ENCODE data around the gene SLC7A6.
A peak's percentile ranks its signal among the peaks of the same experiment; 100 is the strongest.
"Not testable (repeated sequence)": the region's sequence is repeated elsewhere in the genome, so short reads cannot be mapped to it uniquely, and the experiment has no call there.

SLC7A6 gene

GRCh38 chr16:68286153-68287074 lies 22.1 kb downstream of the SLC7A6 start:
- H3F3A ChIP-seq (ENCODE audit: low read depth): peaks cover 19% of the 10 kb centered on the region
- H3K4me1 ChIP-seq (ENCODE audit: insufficient read depth, low read length, poor library complexity, severe bottlenecking): peaks cover 78% of the 10 kb centered on the region
- H3K36me3 ChIP-seq (ENCODE audit: insufficient read depth, low read length): peaks cover 17% of the 10 kb centered on the region; the same call in 1 of the 2 replicates
- H3K9me3 ChIP-seq (ENCODE audit: insufficient read depth, low read depth, low read length): no peaks in the 10 kb centered on the region
- no peaks in the 10 kb centered on the region for H3K9me2 ChIP-seq (replicated peaks; ENCODE audit: low read depth, low read length)
- no peak for TF ChIP-seq CTCF (conservative IDR thresholded peaks at IDR 0.05; ENCODE audit: low read length)
- no peak for TF ChIP-seq EZH2phosphoT487 (IDR thresholded peaks at IDR 0.05; ENCODE audit: borderline replicate concordance)
- peak overlapping the region; percentile 98 for H3K4me2 ChIP-seq (ENCODE audit: low read depth, low read length, poor library complexity, severe bottlenecking)
- peaks cover 7% of the 10 kb centered on the region for H4K20me1 ChIP-seq (ENCODE audit: insufficient read depth, low read length, poor library complexity, severe bottlenecking)
- H3K27me3 ChIP-seq (ENCODE audit: insufficient read depth, low read length, poor library complexity, severe bottlenecking): no peaks in the 10 kb centered on the region
- H3K79me2 ChIP-seq (ENCODE audit: insufficient read depth, low read length): peaks cover 56% of the 10 kb centered on the region
- no peak overlapping the region for H2AFZ ChIP-seq (ENCODE audit: low read length)
- H3K4me3 ChIP-seq (ENCODE audit: low read length, poor library complexity, severe bottlenecking): peak overlapping the region; percentile 74
- peak overlapping the region; percentile 82 for H3K9ac ChIP-seq (ENCODE audit: low read depth, low read length, poor library complexity, severe bottlenecking)

GRCh38 chr16:68287276-68288251 lies 23.2 kb downstream of the SLC7A6 start:
- TF ChIP-seq CTCF (conservative IDR thresholded peaks at IDR 0.05; ENCODE audit: low read length) (no peak), EZH2phosphoT487 (IDR thresholded peaks at IDR 0.05; ENCODE audit: borderline replicate concordance) (no peak)
- Histone ChIP-seq H3K4me1 (ENCODE audit: insufficient read depth, low read length, poor library complexity, severe bottlenecking) (peaks cover 76% of the 10 kb centered on the region), H3K27me3 (ENCODE audit: insufficient read depth, low read length, poor library complexity, severe bottlenecking) (no peaks in the 10 kb centered on the region), H3K9me3 (ENCODE audit: insufficient read depth, low read depth, low read length) (no peaks in the 10 kb centered on the region), H2AFZ (ENCODE audit: low read length) (no peak overlapping the region), H3K79me2 (ENCODE audit: insufficient read depth, low read length) (peaks cover 61% of the 10 kb centered on the region), H3K4me2 (ENCODE audit: low read depth, low read length, poor library complexity, severe bottlenecking) (peak overlapping the region; percentile 98), H4K20me1 (ENCODE audit: insufficient read depth, low read length, poor library complexity, severe bottlenecking) (peaks cover 7% of the 10 kb centered on the region), H3K36me3 (ENCODE audit: insufficient read depth, low read length) (peaks cover 27% of the 10 kb centered on the region; the same call in 1 of the 2 replicates), H3K4me3 (ENCODE audit: low read length, poor library complexity, severe bottlenecking) (peak overlapping the region; percentile 74), H3K9ac (ENCODE audit: low read depth, low read length, poor library complexity, severe bottlenecking) (peak overlapping the region; percentile 82), H3K9me2 (replicated peaks; ENCODE audit: low read depth, low read length) (no peaks in the 10 kb centered on the region), H3F3A (ENCODE audit: low read depth) (peaks cover 19% of the 10 kb centered on the region)

GRCh38 chr16:68288252-68288650 lies 23.9 kb downstream of the SLC7A6 start:
- no peaks in the 10 kb centered on the region for H3K9me3 ChIP-seq (ENCODE audit: insufficient read depth, low read depth, low read length)
- H3K36me3 ChIP-seq (ENCODE audit: insufficient read depth, low read length): peaks cover 30% of the 10 kb centered on the region; the same call in 1 of the 2 replicates
- peak overlapping the region; percentile 98 for H3K4me2 ChIP-seq (ENCODE audit: low read depth, low read length, poor library complexity, severe bottlenecking)
- no peaks in the 10 kb centered on the region for H3K27me3 ChIP-seq (ENCODE audit: insufficient read depth, low read length, poor library complexity, severe bottlenecking)
- peak overlapping the region; percentile 48 for H3K4me3 ChIP-seq (ENCODE audit: low read length, poor library complexity, severe bottlenecking)
- peaks cover 19% of the 10 kb centered on the region for H3F3A ChIP-seq (ENCODE audit: low read depth)
- peak overlapping the region; percentile 38 for H3K9ac ChIP-seq (ENCODE audit: low read depth, low read length, poor library complexity, severe bottlenecking)
- H3K79me2 ChIP-seq (ENCODE audit: insufficient read depth, low read length): peaks cover 64% of the 10 kb centered on the region
- H3K9me2 ChIP-seq (replicated peaks; ENCODE audit: low read depth, low read length): no peaks in the 10 kb centered on the region
- TF ChIP-seq EZH2phosphoT487 (IDR thresholded peaks at IDR 0.05; ENCODE audit: borderline replicate concordance) (no peak), CTCF (conservative IDR thresholded peaks at IDR 0.05; ENCODE audit: low read length) (no peak)
- peaks cover 7% of the 10 kb centered on the region for H4K20me1 ChIP-seq (ENCODE audit: insufficient read depth, low read length, poor library complexity, severe bottlenecking)
- H3K4me1 ChIP-seq (ENCODE audit: insufficient read depth, low read length, poor library complexity, severe bottlenecking): peaks cover 76% of the 10 kb centered on the region
- no peak overlapping the region for H2AFZ ChIP-seq (ENCODE audit: low read length)

- not testable (repeated sequence) for H2AFZ ChIP-seq (ENCODE audit: low read length); H3K9me3 ChIP-seq (ENCODE audit: insufficient read depth, low read depth, low read length); H3K9me2 ChIP-seq (replicated peaks; ENCODE audit: low read depth, low read length); H3K4me3 ChIP-seq (ENCODE audit: low read length, poor library complexity, severe bottlenecking); H3K27me3 ChIP-seq (ENCODE audit: insufficient read depth, low read length, poor library complexity, severe bottlenecking); H4K20me1 ChIP-seq (ENCODE audit: insufficient read depth, low read length, poor library complexity, severe bottlenecking)
- H3K4me2 ChIP-seq (ENCODE audit: low read depth, low read length, poor library complexity, severe bottlenecking): peak overlapping the region; percentile 98
- H3K9ac ChIP-seq (ENCODE audit: low read depth, low read length, poor library complexity, severe bottlenecking): peak overlapping the region; percentile 60
- peaks cover 30% of the 10 kb centered on the region; the same call in 1 of the 2 replicates for H3K36me3 ChIP-seq (ENCODE audit: insufficient read depth, low read length)
- peaks cover 59% of the 10 kb centered on the region for H3K79me2 ChIP-seq (ENCODE audit: insufficient read depth, low read length)
- peaks cover 72% of the 10 kb centered on the region for H3K4me1 ChIP-seq (ENCODE audit: insufficient read depth, low read length, poor library complexity, severe bottlenecking)
- H3F3A ChIP-seq (ENCODE audit: low read depth): peaks cover 19% of the 10 kb centered on the region
Observed at GRCh38 chr16:68288796-68289195, 24.5 kb downstream of the SLC7A6 start.
